Measurements from ENCODE around the gene ASB8. TPM values are rescaled to one million over a fixed set of nuclear protein-coding genes. Genes with fewer than 3 reads are reported as not detected.

The ASB8 gene
- total and polyA plus RNA-seq, 11 donors, result 24.9 to 97.6 (median 79.1) TPM

DNA sequence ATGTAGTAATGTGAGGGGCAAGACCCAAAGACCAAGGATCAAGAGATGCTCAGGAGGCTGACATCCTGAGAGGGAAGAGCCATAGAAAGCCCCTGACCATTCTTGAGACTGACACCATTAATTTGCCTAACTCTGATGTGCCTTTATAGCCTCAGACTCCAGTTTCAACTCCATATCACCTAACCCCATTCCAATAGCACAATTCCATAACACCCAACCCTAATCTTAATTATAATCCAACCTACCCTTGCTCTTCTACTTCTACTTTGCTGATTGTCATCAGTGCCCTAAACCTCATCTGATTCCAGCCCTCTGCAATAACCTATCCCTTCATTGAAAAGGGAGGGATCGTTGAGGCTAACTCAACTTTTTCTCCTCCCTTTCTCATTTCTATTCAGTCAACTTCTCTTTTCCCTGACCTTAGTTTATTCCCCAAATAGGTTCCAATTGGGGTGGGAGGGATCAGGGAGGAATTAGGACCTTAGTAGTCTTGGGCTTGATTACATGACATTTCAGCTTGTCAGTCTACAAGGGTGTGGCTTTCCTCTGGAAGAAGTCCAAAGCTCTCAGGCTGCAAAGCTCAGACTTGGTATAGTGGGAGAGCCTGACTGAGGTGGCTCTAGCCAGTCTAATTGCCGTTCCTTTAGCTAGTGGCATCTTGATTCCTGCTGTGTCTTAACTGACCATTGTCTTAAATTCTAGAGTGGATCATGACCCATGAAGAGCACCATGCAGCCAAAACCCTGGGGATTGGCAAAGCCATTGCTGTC lies 35.1 kb downstream of the ASB8 start:
- Histone ChIP-seq H3K9me3 (no peaks in the 10 kb centered on the region), H3K27me3 (no peaks in the 10 kb centered on the region), H3K4me1 (peaks cover 0 to 51% (median 12%) of the 10 kb centered on the region in 12 donors), H3K4me3 (peak overlapping the region; percentile 6 to 97 (median 42)), H3K27ac (peak overlapping the region in 11 of 12 donors; percentile 32 to 95 (median 78)), H3K36me3 (peaks cover 0 to 45% (median 20%) of the 10 kb centered on the region in 9 donors)
- ATAC-seq, result peak in 3 of 4 donors; percentile 19 to 42 (median 34)
- 35 to 50% (median 45%) methylated on average over 2 of the region's 2 CpGs for WGBS, 4 donors
- no peak for TF ChIP-seq POLR2A (IDR thresholded peaks at IDR 0.05)
- TF ChIP-seq, protein P1, sequence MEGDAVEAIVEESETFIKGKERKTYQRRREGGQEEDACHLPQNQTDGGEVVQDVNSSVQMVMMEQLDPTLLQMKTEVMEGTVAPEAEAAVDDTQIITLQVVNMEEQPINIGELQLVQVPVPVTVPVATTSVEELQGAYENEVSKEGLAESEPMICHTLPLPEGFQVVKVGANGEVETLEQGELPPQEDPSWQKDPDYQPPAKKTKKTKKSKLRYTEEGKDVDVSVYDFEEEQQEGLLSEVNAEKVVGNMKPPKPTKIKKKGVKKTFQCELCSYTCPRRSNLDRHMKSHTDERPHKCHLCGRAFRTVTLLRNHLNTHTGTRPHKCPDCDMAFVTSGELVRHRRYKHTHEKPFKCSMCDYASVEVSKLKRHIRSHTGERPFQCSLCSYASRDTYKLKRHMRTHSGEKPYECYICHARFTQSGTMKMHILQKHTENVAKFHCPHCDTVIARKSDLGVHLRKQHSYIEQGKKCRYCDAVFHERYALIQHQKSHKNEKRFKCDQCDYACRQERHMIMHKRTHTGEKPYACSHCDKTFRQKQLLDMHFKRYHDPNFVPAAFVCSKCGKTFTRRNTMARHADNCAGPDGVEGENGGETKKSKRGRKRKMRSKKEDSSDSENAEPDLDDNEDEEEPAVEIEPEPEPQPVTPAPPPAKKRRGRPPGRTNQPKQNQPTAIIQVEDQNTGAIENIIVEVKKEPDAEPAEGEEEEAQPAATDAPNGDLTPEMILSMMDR (IDR thresholded peaks at IDR 0.05), result no peak
- intact Hi-C loops (cut with DNase I), result loop anchor here in 1 of 10 donors (5.0 kb wide), 1 partner anchor 35 kb away; the partner anchor contains the start of gene ASB8
- peak in 2 of 5 donors; percentile 37 to 51 for DNase-seq

DNA sequence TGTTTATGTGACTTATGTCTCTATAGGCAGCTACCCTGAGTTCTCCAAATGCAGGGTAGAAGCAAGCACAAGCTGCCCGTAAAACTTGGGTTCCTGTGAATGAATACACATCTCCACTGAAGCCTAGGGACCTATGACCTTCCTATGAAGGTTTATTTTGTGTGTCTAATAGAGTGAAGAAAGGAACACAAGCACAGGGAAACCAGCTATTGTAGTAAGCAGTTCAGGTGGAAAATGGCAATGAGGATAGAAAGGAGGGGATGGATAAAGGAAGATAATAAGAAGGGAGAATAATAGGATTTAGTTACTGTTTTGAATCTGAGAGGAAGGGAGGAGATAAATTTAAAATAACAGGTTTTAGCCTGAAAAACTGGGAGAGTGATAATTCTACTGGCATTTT lies 35.8 kb downstream of the ASB8 start:
- intact Hi-C loops (cut with DNase I), result loop anchor here in 3 of 10 donors (2.0 to 5.0 kb wide), 3 partner anchors 35 to 37 kb away; partner anchors contain the start of gene ASB8 (in 2 of the 3)
- TF ChIP-seq POLR2A (IDR thresholded peaks at IDR 0.05), result no peak
- TF ChIP-seq, protein P1 (IDR thresholded peaks at IDR 0.05), result no peak
- DNase-seq (no peak), ATAC-seq (no peak)
- Histone ChIP-seq H3K27me3 (no peaks in the 10 kb centered on the region), H3K36me3 (peaks cover 0 to 39% (median 14%) of the 10 kb centered on the region in 9 donors), H3K4me1 (peaks cover 0 to 44% (median 10%) of the 10 kb centered on the region in 12 donors), H3K4me3 (peak overlapping the region in 7 of 12 donors; percentile 63 to 97 (median 71)), H3K27ac (peak overlapping the region in 9 of 12 donors; percentile 54 to 95 (median 83)), H3K9me3 (no peaks in the 10 kb centered on the region)
- WGBS, 4 donors, result 53 to 76% (median 64%) methylated on average over 1 of the region's 1 CpG

DNA sequence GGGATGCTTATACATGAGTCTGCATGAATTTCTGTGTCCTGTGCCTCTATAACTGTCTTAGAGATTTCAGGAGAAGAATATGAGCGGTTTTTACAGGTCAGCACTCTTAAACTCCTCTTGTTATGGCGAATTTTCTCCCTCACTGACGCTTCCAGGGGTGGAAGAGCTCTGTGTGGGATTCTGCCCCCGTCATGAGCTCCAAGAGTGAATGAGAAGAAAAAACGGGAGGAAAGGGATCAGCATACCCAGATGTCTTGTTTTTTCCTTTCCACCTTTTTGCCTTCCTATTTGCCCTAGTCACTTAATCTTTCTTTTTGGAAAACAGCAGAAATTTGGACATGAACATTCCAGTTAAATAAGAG lies 37.5 kb downstream of the ASB8 start:
- DNase-seq (no peak), ATAC-seq (peak in 2 of 4 donors; percentile 17 to 32)
- Histone ChIP-seq H3K27ac (peak overlapping the region; percentile 20 to 95 (median 82)), H3K36me3 (peaks cover 0 to 23% (median 10%) of the 10 kb centered on the region in 9 donors), H3K4me3 (peak overlapping the region; percentile 32 to 97 (median 68)), H3K4me1 (peaks cover 0 to 35% (median 10%) of the 10 kb centered on the region in 12 donors), H3K9me3 (no peaks in the 10 kb centered on the region), H3K27me3 (no peaks in the 10 kb centered on the region)
- intact Hi-C loops (cut with DNase I), result loop anchor here in 5 of 10 donors (1.0 to 5.0 kb wide), 5 partner anchors 14 to 37 kb away; partner anchors contain the start of genes ASB8 (in 3 of the 5) and SENP1 (in 1 of the 5)
- no peak for TF ChIP-seq POLR2A (IDR thresholded peaks at IDR 0.05)
- TF ChIP-seq, protein P1 (IDR thresholded peaks at IDR 0.05), result no peak
- 6 to 14% (median 8%) methylated on average over 5 of the region's 5 CpGs for whole genome bisulfite sequencing, 4 donors

Data from heart left ventricle (tissue), 16 donors.